Fibroblast of lung (primary cell): ENCODE results near the gene SGCE. TPM values are rescaled to one million over a fixed set of nuclear protein-coding genes. Genes with fewer than 3 reads are reported as not detected.
A peak's percentile ranks its signal among the peaks of the same experiment; 100 is the strongest.

Experiments
- DNase-seq, 2 donors: peaks; one replicate each; pipeline versions ENCODE4 v3.0.0 to v3.0.0-alpha.2; 2010; ENCODE audit warnings: low read depth in 2 of 2
- H2AFZ ChIP-seq: 2 replicates; pipeline ENCODE4 v1.5.1; 2012; ENCODE audit warnings: low read length, control low read depth, inconsistent platforms
- H3K27ac ChIP-seq: 2 replicates; pipeline ENCODE4 v1.5.1; 2011; ENCODE audit warnings: low read length, control low read depth; ENCODE audit not compliant: insufficient read depth
- H3K27me3 ChIP-seq: 2 replicates; pipeline ENCODE4 v1.5.1; 2011; ENCODE audit warnings: mild to moderate bottlenecking, low read length; ENCODE audit not compliant: control insufficient read depth, insufficient read depth
- H3K36me3 ChIP-seq: 2 replicates; pipeline ENCODE4 v1.5.1; 2011; ENCODE audit warnings: low read length; ENCODE audit not compliant: control insufficient read depth, insufficient read depth
- H3K4me1 ChIP-seq: 2 replicates; pipeline ENCODE4 v1.5.1; 2011; ENCODE audit warnings: low read length; ENCODE audit not compliant: control insufficient read depth, insufficient read depth; ENCODE audit errors: extremely low read depth
- H3K4me2 ChIP-seq: 2 replicates; pipeline ENCODE4 v1.5.1; 2011; ENCODE audit warnings: low read length, control low read depth; ENCODE audit not compliant: insufficient read depth; ENCODE audit errors: extremely low read depth
- H3K4me3 ChIP-seq, 4 experiments: fragments of 200-600 bp in 1 of 4; sonication (generic) in 1 of 4; replicated peaks in 1 of 4; 2 replicates each; pipeline ENCODE4 v1.5.1; 2011 to 2016; ENCODE audit warnings: low read length in 4 of 4, low read depth in 3 of 4, mild to moderate bottlenecking in 3 of 4, control low read depth in 2 of 4, inconsistent platforms in 1 of 4, mixed read lengths in 1 of 4; ENCODE audit not compliant: insufficient read depth in 1 of 4; ENCODE audit errors: control extremely low read depth in 1 of 4
- H3K79me2 ChIP-seq: 2 replicates; pipeline ENCODE4 v1.5.1; 2012; ENCODE audit warnings: mild to moderate bottlenecking, low read length, inconsistent platforms; ENCODE audit not compliant: control insufficient read depth, insufficient read depth
- H3K9ac ChIP-seq: 2 replicates; pipeline ENCODE4 v1.5.1; 2011; ENCODE audit warnings: mild to moderate bottlenecking, low read length, control low read depth; ENCODE audit not compliant: insufficient read depth
- H3K9me3 ChIP-seq: 2 replicates; pipeline ENCODE4 v1.5.1; 2012; ENCODE audit warnings: low read depth, low read length; ENCODE audit not compliant: control insufficient read depth, insufficient read depth
- H4K20me1 ChIP-seq: 2 replicates; pipeline ENCODE4 v1.5.1; 2011; ENCODE audit warnings: low read length; ENCODE audit not compliant: control insufficient read depth, insufficient read depth; ENCODE audit errors: extremely low read depth
- CTCF ChIP-seq, 2 donors: IDR thresholded peaks in 1 of 2; conservative IDR thresholded peaks in 1 of 2; 1 replicate in 1 of 2; 2 replicates in 1 of 2; pipeline ENCODE4 v1.5.1; 2011 to 2012; ENCODE audit warnings: low read length in 2 of 2, control low read depth in 1 of 2, inconsistent platforms in 1 of 2, low read depth in 1 of 2, mild to moderate bottlenecking in 1 of 2
- EZH2 ChIP-seq: IDR thresholded peaks from 2 replicates; pipeline ENCODE4 v1.5.1; 2012; ENCODE audit warnings: low read length, control low read depth, mild to moderate bottlenecking; ENCODE audit errors: missing control alignments
- polyA plus RNA-seq, 2 donors: library from polyadenylated mRNA; depleted of rRNA in 1 of 2; stranded (reverse) in 1 of 2; unstranded in 1 of 2; fragments of >200 nt; gene quantifications; 2 replicates each; pipeline ENCODE4 v1.2.1, GENCODE V29; 2011 to 2012; ENCODE audit warnings: missing spikeins in 1 of 2
- total RNA-seq: library from RNA; depleted of rRNA; stranded (reverse); fragments of >200 nt; gene quantifications from 2 replicates; pipeline ENCODE4 v1.2.1, GENCODE V29; 2014

The SGCE gene
- total and polyA plus RNA-seq, 2 donors (not counting 1 experiment from before 2014, with no cell fraction given), result 106 to 184 TPM

- TF ChIP-seq EZH2, result no peak
- no peak for TF ChIP-seq CTCF (conservative IDR thresholded peaks at IDR 0.05 in 1 of 2, IDR thresholded peaks at IDR 0.05 in 1 of 2; ENCODE audit: low read depth in 1 of 2, low read length in 2 of 2)
- Histone ChIP-seq H3K79me2 (peaks cover 2% of the 10 kb centered on the region), H4K20me1 (no peaks in the 10 kb centered on the region)
Measured at GRCh38 chr7:94660006-94660405, 4.1 kb upstream of the SGCE start.

GRCh38 chr7:94658826-94659225 is 2.9 kb upstream of the SGCE start:
- H3K79me2 ChIP-seq, result peaks cover 13% of the 10 kb centered on the region
- H3K4me2 ChIP-seq, result no peak overlapping the region
- no peak for DNase-seq
- no peaks in the 10 kb centered on the region for H3K36me3 ChIP-seq
- H4K20me1 ChIP-seq, result no peaks in the 10 kb centered on the region
- no peaks in the 10 kb centered on the region for H3K27me3 ChIP-seq
- H3K27ac ChIP-seq, result no peak overlapping the region
- TF ChIP-seq CTCF (conservative IDR thresholded peaks at IDR 0.05 in 1 of 2, IDR thresholded peaks at IDR 0.05 in 1 of 2; ENCODE audit: low read depth in 1 of 2, low read length in 2 of 2) (no peak), EZH2 (no peak)
- peak overlapping the region in 1 of 4 experiments; percentile 29 for H3K4me3 ChIP-seq
- H3K9ac ChIP-seq, result no peak overlapping the region
- no peak overlapping the region for H2AFZ ChIP-seq
- H3K9me3 ChIP-seq, result no peaks in the 10 kb centered on the region
- no peaks in the 10 kb centered on the region for H3K4me1 ChIP-seq

More at GRCh38 chr7:94660006-94660405, 4.1 kb upstream of the SGCE start:
- Histone ChIP-seq H3K36me3 (no peaks in the 10 kb centered on the region), H3K27me3 (no peaks in the 10 kb centered on the region), H3K9ac (no peak overlapping the region), H3K4me1 (no peaks in the 10 kb centered on the region), H3K4me3 (no peak overlapping the region), H2AFZ (no peak overlapping the region), H3K27ac (no peak overlapping the region), H3K9me3 (no peaks in the 10 kb centered on the region), H3K4me2 (no peak overlapping the region)
- DNase-seq, result no peak

GRCh38 chr7:94657771-94658693 is 2.1 kb upstream of the SGCE start:
- Histone ChIP-seq H3K4me1 (no peaks in the 10 kb centered on the region), H3K27ac (no peak overlapping the region), H4K20me1 (no peaks in the 10 kb centered on the region), H3K79me2 (peaks cover 18% of the 10 kb centered on the region), H3K36me3 (no peaks in the 10 kb centered on the region), H3K27me3 (no peaks in the 10 kb centered on the region), H3K9ac (no peak overlapping the region), H3K4me2 (peak overlapping the region; percentile 30), H3K4me3 (peak overlapping the region; percentile 20 to 67 (median 30)), H3K9me3 (no peaks in the 10 kb centered on the region), H2AFZ (no peak overlapping the region)
- TF ChIP-seq CTCF (conservative IDR thresholded peaks at IDR 0.05 in 1 of 2, IDR thresholded peaks at IDR 0.05 in 1 of 2; ENCODE audit: low read depth in 1 of 2, low read length in 2 of 2) (no peak), EZH2 (no peak)
- peak; percentile 93 for DNase-seq
